NB4 (cell line): Measurements from ENCODE around the gene SH2D7.

Experiments used
- CTCF ChIP-seq: IDR thresholded peaks from one replicate; pipeline ENCODE4 v1.5.1; 2012; ENCODE audit warnings: low read depth, low read length
- MYC ChIP-seq: IDR thresholded peaks from 2 replicates; pipeline ENCODE4 v1.6.1; 2011; ENCODE audit warnings: low read depth, low read length
- POLR2A ChIP-seq: IDR thresholded peaks from 2 replicates; pipeline ENCODE4 v1.6.1; 2011; ENCODE audit warnings: mild to moderate bottlenecking; ENCODE audit not compliant: insufficient read length; ENCODE audit errors: extremely low read depth
- TF ChIP-seq, protein P1 (sequence below): IDR thresholded peaks from 2 replicates; pipeline ENCODE4 v1.6.1; 2011; ENCODE audit warnings: low read depth, low read length

DNA sequence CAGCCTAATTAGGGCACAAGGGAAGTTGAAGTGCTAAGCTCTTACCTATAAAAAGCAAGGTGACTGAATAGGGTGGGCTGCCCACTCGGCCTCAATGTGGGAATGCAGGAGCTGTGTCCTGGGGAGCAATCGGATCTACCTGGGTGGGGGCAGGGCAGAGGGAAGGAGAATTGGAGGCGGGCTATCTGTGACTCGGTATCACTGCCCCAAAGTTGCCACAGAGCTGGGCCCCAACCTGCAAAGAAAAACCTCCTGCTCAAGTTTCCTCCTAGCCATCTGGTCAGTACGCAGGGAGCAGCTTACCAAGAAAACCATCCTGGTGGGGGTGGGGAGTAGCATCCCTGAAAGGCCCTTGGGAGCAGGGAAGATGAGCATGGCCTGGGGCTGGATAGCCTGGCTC, 28.2 kb downstream of the SH2D7 start:
- no peak for TF ChIP-seq CTCF
- TF ChIP-seq, protein P1, sequence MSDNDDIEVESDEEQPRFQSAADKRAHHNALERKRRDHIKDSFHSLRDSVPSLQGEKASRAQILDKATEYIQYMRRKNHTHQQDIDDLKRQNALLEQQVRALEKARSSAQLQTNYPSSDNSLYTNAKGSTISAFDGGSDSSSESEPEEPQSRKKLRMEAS, result no peak
- no peak for TF ChIP-seq POLR2A
- TF ChIP-seq MYC, result no peak
